Endothelial cell of umbilical vein (primary cell): ENCODE results near the gene GMCL2. TPM values are rescaled to one million over a fixed set of nuclear protein-coding genes. Genes with fewer than 3 reads are reported as not detected.

Experiments used
- BruUV-seq: library from RNA; stranded (reverse); fragments of 400-500 nt; replicated peaks from 2 replicates; lab custom pipeline; 2021; lab: Mats Ljungman, UMichigan
- CTCF ChIA-PET: fragments of 300-600, 350-600 bp; sonication (Branson Sonifier 250); formaldehyde crosslinking; loops from one replicate; lab custom pipeline; 2021; ENCODE audit warnings: antibody characterized with exemption, inconsistent platforms; lab: Charles Lee
- POLR2A ChIA-PET: fragments of 300-600, 350-600 bp; sonication (Branson Sonifier 250); formaldehyde crosslinking; loops from one replicate; lab custom pipeline; 2021; ENCODE audit warnings: antibody characterized with exemption, inconsistent platforms; lab: Charles Lee
- DNase-seq: peaks from one replicate; pipeline ENCODE4 v3.0.0-alpha.2; 2011; ENCODE audit warnings: low read depth, low spot score
- FAIRE-seq: peaks from 2 replicates; lab custom pipeline; 2011; peaks lifted over from hg19 to GRCh38; lab: Jason Lieb, UNC
- H2AFZ ChIP-seq: 2 replicates; pipeline ENCODE4 v1.6.0; 2012; ENCODE audit warnings: low read depth, low read length, control low read depth, inconsistent platforms
- H3K27ac ChIP-seq: 2 replicates; pipeline ENCODE4 v1.5.1; 2011; ENCODE audit warnings: low read depth, mild to moderate bottlenecking, control low read depth, low read length, moderate library complexity; ENCODE audit not compliant: insufficient read depth
- H3K27me3 ChIP-seq, 2 experiments: 2 replicates each; pipeline versions ENCODE4 v1.6.0 to v1.6.1; 2011; ENCODE audit warnings: low read length in 2 of 2, mixed read lengths in 1 of 2; ENCODE audit not compliant: control insufficient read depth in 2 of 2, insufficient read depth in 2 of 2
- H3K36me3 ChIP-seq, 2 experiments: 2 replicates in 1 of 2; 3 replicates in 1 of 2; pipeline ENCODE4 v1.5.1; 2011; ENCODE audit warnings: low read length in 2 of 2, mild to moderate bottlenecking in 1 of 2, moderate library complexity in 1 of 2; ENCODE audit not compliant: control insufficient read depth in 2 of 2, insufficient read depth in 2 of 2; ENCODE audit errors: extremely low read depth in 1 of 2
- H3K4me1 ChIP-seq: 3 replicates; pipeline ENCODE4 v1.5.1; 2011; ENCODE audit warnings: mild to moderate bottlenecking, low read length; ENCODE audit not compliant: control insufficient read depth, insufficient read depth; ENCODE audit errors: extremely low read depth
- H3K4me2 ChIP-seq: 2 replicates; pipeline ENCODE4 v1.6.1; 2011; ENCODE audit warnings: low read length, control low read depth, mixed read lengths; ENCODE audit not compliant: insufficient read depth
- H3K4me3 ChIP-seq, 3 experiments: fragments of 200-600 bp in 1 of 3; sonication (generic), shearing (Covaris generic) in 1 of 3; replicated peaks in 1 of 3; 2 replicates each; pipeline ENCODE4 v1.5.1; 2011 to 2016; ENCODE audit warnings: control low read depth in 3 of 3, low read length in 3 of 3, mild to moderate bottlenecking in 2 of 3, inconsistent platforms in 1 of 3, low read depth in 1 of 3, moderate library complexity in 1 of 3; ENCODE audit not compliant: insufficient read depth in 1 of 3
- H3K79me2 ChIP-seq: 2 replicates; pipeline ENCODE4 v1.6.0; 2012; ENCODE audit warnings: low read length, inconsistent platforms; ENCODE audit not compliant: control insufficient read depth, insufficient read depth
- H3K9ac ChIP-seq: replicated peaks from 2 replicates; pipeline ENCODE3; 2011; ENCODE audit warnings: low read length, control low read depth; ENCODE audit not compliant: insufficient read depth; ENCODE audit errors: extremely low read depth
- H3K9me1 ChIP-seq: replicated peaks from 3 replicates; pipeline ENCODE4 v1.6.0; 2011; ENCODE audit warnings: mild to moderate bottlenecking, low read length; ENCODE audit not compliant: control insufficient read depth, insufficient read depth; ENCODE audit errors: extremely low read depth
- H3K9me3 ChIP-seq: replicated peaks from 2 replicates; pipeline ENCODE4 v1.5.1; 2012; ENCODE audit warnings: low read length, inconsistent platforms; ENCODE audit not compliant: control insufficient read depth, insufficient read depth
- H4K20me1 ChIP-seq: replicated peaks from 2 replicates; pipeline ENCODE3; 2011; ENCODE audit warnings: mild to moderate bottlenecking, low read length; ENCODE audit not compliant: control insufficient read depth, insufficient read depth; ENCODE audit errors: extremely low read depth
- EZH2 ChIP-seq: IDR thresholded peaks from 2 replicates; pipeline ENCODE4 v1.6.1; 2012; ENCODE audit warnings: borderline replicate concordance, low read depth, mild to moderate bottlenecking, moderate library complexity, low read length, inconsistent platforms; ENCODE audit not compliant: severe bottlenecking
- GATA2 ChIP-seq: IDR thresholded peaks from 2 replicates; pipeline ENCODE4 v1.7.0; 2011; ENCODE audit warnings: low read depth, mild to moderate bottlenecking, moderate library complexity, mixed read lengths, low read length; ENCODE audit not compliant: insufficient read length, insufficient read depth
- JUN ChIP-seq: IDR thresholded peaks from 2 replicates; pipeline ENCODE4 v1.6.1; 2011; ENCODE audit warnings: borderline replicate concordance, low read depth; ENCODE audit not compliant: insufficient read length, insufficient read depth
- MAX ChIP-seq: IDR thresholded peaks from 2 replicates; pipeline ENCODE4 v1.6.1; 2011; ENCODE audit not compliant: insufficient read depth, insufficient read length
- MYC ChIP-seq: IDR thresholded peaks from one replicate; pipeline ENCODE4 v1.6.1; 2011; ENCODE audit warnings: mild to moderate bottlenecking, low read depth, low read length
- POLR2A ChIP-seq: IDR thresholded peaks from 2 replicates; pipeline ENCODE4 v1.6.1; 2012; ENCODE audit warnings: low read depth, mild to moderate bottlenecking, control low read depth, low read length
- dilution Hi-C: fragments of 300-500 bp; cut with MboI; formaldehyde crosslinking; loops from one replicate; pipeline ENCODE4 v1.15.0; 2019; ENCODE audit warnings: low sequenced_read_pairs; ENCODE audit not compliant: extremely low pct_ligation_motif_present
- intact Hi-C: fragments of 100-400 bp; cut with micrococcal nuclease; formaldehyde crosslinking; loops from one replicate; pipeline ENCODE4 v1.10.0; 2022
- polyA plus RNA-seq, 4 experiments: library from polyadenylated mRNA; depleted of rRNA in 3 of 4; stranded (reverse) in 3 of 4; unstranded in 1 of 4; fragments of >200 nt; gene quantifications; 2 replicates each; pipeline versions ENCODE4 v1.2.1 to v1.2.3, GENCODE V29; 2011 to 2012; ENCODE audit warnings: missing spikeins in 1 of 4
- total RNA-seq: library from RNA; stranded (reverse); gene quantifications from 2 replicates; pipeline ENCODE4 v1.2.3, GENCODE V29; 2021

Gene GMCL2
- total and polyA plus RNA-seq, 2 donors (not counting 3 experiments of a cell fraction or from before 2014, with no cell fraction given), result not detected

- CTCF ChIA-PET, result interaction anchor here (1.1 to 3.0 kb wide), 4 partner anchors 15 to 77 kb away, joined by 3 to 40 read pairs (median 4); no protein-coding TSS in a partner anchor
- H3K9ac ChIP-seq, result peak overlapping the region; percentile 65
- H3K9me3 ChIP-seq, result no peaks in the 10 kb centered on the region
- H3K4me1 ChIP-seq, result peaks cover 6% of the 10 kb centered on the region
- peak overlapping the region; percentile 14 for H3K27ac ChIP-seq
- no peak overlapping the region for H2AFZ ChIP-seq
- intact Hi-C loops, result loop anchor here (1.0 to 2.0 kb wide), 2 partner anchors 38 to 552 kb away; partner anchors contain the start of gene B4GALT7
- H3K4me3 ChIP-seq, result peak overlapping the region; percentile 47 to 79 (median 71)
- H3K9me1 ChIP-seq, result no peaks in the 10 kb centered on the region
- dilution Hi-C loops, result no loop called here
- POLR2A ChIA-PET, result interaction anchor here (0.8 kb wide), 1 partner anchor 8 kb away, joined by 3 read pairs; no protein-coding TSS in a partner anchor
- no peaks in the 10 kb centered on the region for H4K20me1 ChIP-seq
- peaks cover 17% of the 10 kb centered on the region for H3K79me2 ChIP-seq
- peak overlapping the region; percentile 78 for H3K4me2 ChIP-seq
- H3K27me3 ChIP-seq, result no peaks in the 10 kb centered on the region
- peaks cover 9 to 23% of the 10 kb centered on the region in 2 experiments for H3K36me3 ChIP-seq
- BruUV-seq, result no TSS peak
- TF ChIP-seq MAX (no peak), EZH2 (no peak), GATA2 (no peak), POLR2A (no peak), MYC (no peak), JUN (no peak)
- DNase-seq (no peak), FAIRE-seq (no peak)
Measured at GRCh38 chr5:178152491-178153444, 34.4 kb downstream of the GMCL2 start.
